Right lobe of liver (tissue), 6 donors: ENCODE measurements around the gene MYOZ3. TPM values are rescaled to one million over a fixed set of nuclear protein-coding genes. Genes with fewer than 3 reads are reported as not detected.

Source experiments
- ATAC-seq, 4 donors: fragments of 200-7000 bp; cut with Tn5 transposase; one replicate each; pipeline ENCODE4 v1.9.1; 2020; ENCODE audit warnings: mild to moderate bottlenecking in 4 of 4, moderate library complexity in 4 of 4
- DNase-seq, 3 donors: peaks; one replicate each; pipeline ENCODE4 v3.0.0-alpha.2; 2020
- H3K27ac ChIP-seq, 3 donors: fragments of 200-600 bp; one replicate each; pipeline ENCODE4 v1.8.0; 2022
- H3K27me3 ChIP-seq, 2 donors: fragments of 200-600 bp; one replicate each; pipeline ENCODE4 v1.8.0; 2022
- H3K36me3 ChIP-seq, 4 donors: fragments of 200-600 bp; sonication (generic) in 1 of 4; one replicate each; pipeline versions ENCODE4 v1.5.1 to v1.8.0; 2017 to 2022; ENCODE audit warnings: control low read depth in 1 of 4
- H3K4me1 ChIP-seq, 4 donors: fragments of 200-600 bp; sonication (generic) in 1 of 4; one replicate each; pipeline versions ENCODE4 v1.5.1 to v1.8.0; 2017 to 2022; ENCODE audit warnings: control low read depth in 1 of 4
- H3K4me3 ChIP-seq, 3 donors: fragments of 200-600 bp; one replicate each; pipeline ENCODE4 v1.8.0; 2022
- H3K9me3 ChIP-seq, 4 donors: fragments of 200-600 bp; sonication (generic) in 1 of 4; one replicate each; pipeline versions ENCODE4 v1.5.1 to v1.8.0; 2017 to 2022; ENCODE audit warnings: control low read depth in 1 of 4
- CTCF ChIP-seq, 4 donors: fragments of 200-600 bp in 3 of 4; fragments of 450-650 bp in 1 of 4; IDR thresholded peaks; one replicate each; pipeline versions ENCODE4 v1.5.1 to v1.8.0; 2016 to 2022; ENCODE audit warnings: antibody characterized with exemption in 4 of 4, mild to moderate bottlenecking in 2 of 4
- POLR2A ChIP-seq: fragments of 450-650 bp; IDR thresholded peaks from one replicate; pipeline ENCODE4 v1.6.1; 2017; ENCODE audit warnings: antibody characterized with exemption, mild to moderate bottlenecking
- WGBS: methylation state at CpG from one replicate; pipeline ENCODE4 v1.1.6; 2018; ENCODE audit warnings: low coverage, low lambda C conversion rate; ENCODE audit not compliant: insufficient coverage; ENCODE audit errors: missing lambda C conversion rate; 5-methylcytosine and 5-hydroxymethylcytosine counted together
- intact Hi-C, 2 donors: fragments of 100-400 bp; cut with DNase I; formaldehyde crosslinking; loops; one replicate each; pipeline versions ENCODE4 v1.11.2 to v1.14.1; 2022
- total RNA-seq, 6 experiments: library from RNA; depleted of rRNA in 2 of 6; stranded (reverse); fragments of >200 nt in 2 of 6; fragmentation: NEBNext Ultra II Directional in 3 of 6; extraction: Animal tissue kit (Norgen Biotek cat#: 25700) in 3 of 6; gene quantifications; one replicate each; pipeline versions ENCODE4 v1.1.0 to v1.2.4, GENCODE V29; 2016 to 2023
- donor health status: DM: no; HTN: yes; CAD: no.
- donor health status: DM: no; HTN: no; CAD: no.
- donor health status: DM: no; HTN: no; CAD: no.
- donor health status: DM: no; HTN: yes; CAD: no.
- donor health status: DM: no; HTN: yes; CAD: no.

The MYOZ3 gene
- total RNA-seq, 6 experiments from 2014 or later = 0.09 to 0.25 (median 0.12) TPM; not detected in 3

GRCh38 chr5:150700594-150701377 lies 39.7 kb downstream of the MYOZ3 start, which contains the start of gene RBM22:
Gene RBM22 (minus strand): TSS chr5:150701062. CDS start chr5:150700985, 77 bp downstream.
- H3K4me3 ChIP-seq = peak within 1 kb of the TSS; percentile 84 to 100 (median 97)
- peaks cover 0 to 32% (median 19%) of the 10 kb centered on the region in 4 donors for H3K36me3 ChIP-seq
- H3K4me1 ChIP-seq = peaks cover 0 to 14% (median 4%) of the 10 kb centered on the region in 4 donors
- TF ChIP-seq POLR2A (peak; percentile 90), CTCF (IDR thresholded peaks at IDR 0.05) (peak; percentile 36 to 71 (median 64))
- ATAC-seq = peak; percentile 99
- DNase-seq = peak; percentile 94 to 95 (median 95)
- peak within 1 kb of the TSS; percentile 92 to 97 (median 95) for H3K27ac ChIP-seq
- intact Hi-C loops = no loop called here
- WGBS = 1% methylated on average over 43 of the region's 59 CpGs
- H3K27me3 ChIP-seq = no peaks in the 10 kb centered on the region
- H3K9me3 ChIP-seq = no peaks in the 10 kb centered on the region

DNA sequence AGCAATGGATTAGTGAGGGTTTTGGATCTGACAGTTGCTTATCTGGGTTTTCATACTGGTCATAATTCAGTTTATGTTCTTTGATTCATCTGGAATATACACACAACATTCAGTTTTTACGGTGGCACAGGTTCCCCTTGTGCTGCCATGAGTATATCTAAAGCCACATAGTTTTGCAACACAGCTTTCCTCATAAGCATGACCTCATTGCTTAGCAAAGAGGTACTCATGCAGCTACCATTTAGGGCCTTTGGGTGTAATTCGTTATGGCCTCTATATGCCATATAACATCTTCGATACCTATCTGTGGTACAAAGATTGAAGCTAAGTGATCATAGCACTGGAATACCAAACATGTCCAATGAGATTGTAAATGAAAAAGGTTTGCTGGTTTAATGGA lies 42.7 kb downstream of the MYOZ3 start:
- H3K4me1 ChIP-seq = peaks cover 0 to 14% (median 4%) of the 10 kb centered on the region in 4 donors
- H3K27ac ChIP-seq = no peak overlapping the region
- ATAC-seq = no peak
- DNase-seq = no peak
- no peaks in the 10 kb centered on the region for H3K9me3 ChIP-seq
- intact Hi-C loops = no loop called here
- H3K4me3 ChIP-seq = no peak overlapping the region
- no peak for TF ChIP-seq POLR2A
- no peak for TF ChIP-seq CTCF (IDR thresholded peaks at IDR 0.05)
- H3K27me3 ChIP-seq = no peaks in the 10 kb centered on the region
- WGBS = 63% methylated on average over 3 of the region's 3 CpGs
- peaks cover 0 to 9% (median 4%) of the 10 kb centered on the region in 4 donors for H3K36me3 ChIP-seq

DNA sequence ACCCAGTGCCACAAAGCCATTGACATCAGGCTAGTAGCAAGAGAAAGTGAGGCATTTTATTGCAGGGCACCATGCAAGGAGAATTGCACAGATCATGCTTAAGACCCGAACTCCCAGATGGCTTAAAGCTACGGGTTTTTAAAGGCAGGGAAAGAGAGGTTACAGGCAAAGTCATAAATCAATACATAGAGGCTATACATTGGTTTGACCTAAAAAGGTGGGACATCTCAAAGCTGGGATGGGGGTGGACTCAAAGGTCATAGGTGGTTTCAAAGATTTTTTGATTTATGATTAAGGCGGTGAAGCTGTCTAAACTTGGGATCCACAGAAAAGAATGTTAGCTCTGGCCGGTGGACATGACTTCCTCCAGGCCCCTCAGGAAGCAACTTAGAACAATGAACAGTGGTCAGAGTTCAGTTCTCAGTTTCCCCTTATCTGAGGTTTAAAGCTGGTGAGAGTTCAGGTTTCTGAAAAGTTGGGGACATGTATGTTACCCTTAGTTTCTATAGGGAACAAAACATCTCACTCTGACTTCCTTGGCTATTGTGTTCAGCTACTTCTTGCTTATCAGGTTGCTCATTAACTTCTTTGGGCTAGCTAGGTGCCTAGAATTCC lies 45.8 kb downstream of the MYOZ3 start:
- WGBS = 71% methylated on average over 3 of the region's 4 CpGs
- H3K27me3 ChIP-seq = no peaks in the 10 kb centered on the region
- H3K4me3 ChIP-seq = no peak overlapping the region
- no peaks in the 10 kb centered on the region for H3K9me3 ChIP-seq
- H3K27ac ChIP-seq = no peak overlapping the region
- intact Hi-C loops = no loop called here
- ATAC-seq (no peak), DNase-seq (no peak)
- H3K4me1 ChIP-seq = no peaks in the 10 kb centered on the region
- no peak for TF ChIP-seq CTCF (IDR thresholded peaks at IDR 0.05)
- TF ChIP-seq POLR2A = no peak
- peaks cover 3 to 36% (median 17%) of the 10 kb centered on the region in 4 donors for H3K36me3 ChIP-seq

DNA sequence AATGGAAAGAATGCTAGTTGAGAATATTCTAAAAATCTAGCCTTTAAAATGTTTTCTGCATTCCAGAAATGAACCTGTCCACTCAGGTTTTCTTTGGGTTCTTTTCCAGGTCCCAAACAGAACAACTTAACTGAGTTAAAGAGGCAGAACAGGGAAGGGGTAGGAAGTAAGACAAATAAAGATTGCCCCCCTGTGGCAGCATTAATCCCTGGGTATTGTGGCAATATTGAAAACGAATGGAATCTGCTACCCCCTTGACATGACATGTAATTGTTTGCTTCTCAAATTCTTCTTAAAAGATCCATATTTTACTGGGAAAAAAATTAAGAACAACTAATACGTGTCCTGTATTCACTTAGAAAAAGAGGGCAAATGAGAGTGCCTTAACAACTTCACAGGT lies 49.1 kb downstream of the MYOZ3 start:
- Histone ChIP-seq H3K9me3 (no peaks in the 10 kb centered on the region), H3K27me3 (no peaks in the 10 kb centered on the region), H3K4me1 (no peaks in the 10 kb centered on the region), H3K4me3 (no peak overlapping the region), H3K36me3 (peaks cover 8 to 69% (median 34%) of the 10 kb centered on the region in 4 donors), H3K27ac (no peak overlapping the region)
- 52% methylated on average over 2 of the region's 2 CpGs for WGBS
- intact Hi-C loops = no loop called here
- ATAC-seq (peak in 1 of 4 donors; percentile 37), DNase-seq (no peak)
- TF ChIP-seq CTCF (IDR thresholded peaks at IDR 0.05) (peak; percentile 13 to 39 (median 21)), POLR2A (no peak)
